Head of caudate nucleus (tissue), 42 donors: Measurements from ENCODE around the gene SH3BP4.
A peak's percentile ranks its signal among the peaks of the same experiment; 100 is the strongest.

Source experiments
- DNase-seq, 42 donors: peaks; one replicate each; pipeline versions ENCODE4 v3.0.0 to v3.0.0-alpha.2; 2020 to 2021; ENCODE audit warnings: mixed read lengths in 7 of 42
- intact Hi-C: fragments of 100-400 bp; cut with DNase I; formaldehyde crosslinking; loops from one replicate; pipeline ENCODE4 v1.15.0; 2022

Gene SH3BP4

DNA sequence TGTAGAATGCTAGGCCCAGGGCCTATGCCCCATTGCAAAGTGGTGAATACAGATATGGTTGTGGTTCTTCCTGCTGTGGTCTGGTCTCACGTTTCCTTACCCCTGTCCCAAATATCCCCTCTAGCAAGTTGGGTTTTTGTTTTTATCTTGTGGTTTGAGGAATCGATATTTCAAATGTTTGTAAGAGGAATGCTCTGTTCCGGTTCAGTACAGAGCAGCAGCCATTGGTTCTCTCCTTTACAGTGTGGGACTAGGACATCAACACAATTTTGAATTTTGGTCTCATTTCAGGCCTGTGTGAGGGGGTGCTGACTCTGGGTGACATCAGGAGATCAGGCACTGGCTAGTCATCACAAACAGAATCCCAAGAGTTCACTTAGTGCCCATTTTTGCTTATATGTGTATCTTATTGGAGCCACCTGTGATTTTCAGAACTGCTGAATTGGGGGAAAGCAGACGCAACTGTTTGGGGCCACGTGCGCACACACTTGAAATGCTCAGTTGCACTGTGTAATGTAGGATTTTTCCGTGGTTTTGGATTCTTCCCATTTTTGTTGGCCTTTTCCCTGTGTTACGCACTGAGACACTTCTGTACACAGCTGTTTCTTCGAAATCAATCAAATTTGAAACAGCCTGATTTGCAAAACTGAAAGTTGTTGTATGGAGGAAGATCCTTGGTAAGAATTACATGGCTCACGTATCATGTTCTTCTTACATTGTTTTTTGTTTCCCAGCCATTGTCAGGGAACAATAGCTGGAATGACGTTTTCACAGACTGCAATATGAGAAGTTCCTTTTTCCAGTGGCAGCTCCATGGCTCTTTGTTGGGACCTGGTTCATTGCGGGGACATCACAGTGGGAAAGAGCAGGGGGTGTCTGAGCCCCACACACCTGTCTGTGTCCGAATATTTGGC, 8.6 kb downstream of the SH3BP4 start:
- intact Hi-C loops = loop anchor here (10.0 kb wide), 1 partner anchor 74 kb away; no protein-coding TSS in a partner anchor
- peak in 11 of 42 donors; percentile 17 to 70 (median 37) for DNase-seq

DNA sequence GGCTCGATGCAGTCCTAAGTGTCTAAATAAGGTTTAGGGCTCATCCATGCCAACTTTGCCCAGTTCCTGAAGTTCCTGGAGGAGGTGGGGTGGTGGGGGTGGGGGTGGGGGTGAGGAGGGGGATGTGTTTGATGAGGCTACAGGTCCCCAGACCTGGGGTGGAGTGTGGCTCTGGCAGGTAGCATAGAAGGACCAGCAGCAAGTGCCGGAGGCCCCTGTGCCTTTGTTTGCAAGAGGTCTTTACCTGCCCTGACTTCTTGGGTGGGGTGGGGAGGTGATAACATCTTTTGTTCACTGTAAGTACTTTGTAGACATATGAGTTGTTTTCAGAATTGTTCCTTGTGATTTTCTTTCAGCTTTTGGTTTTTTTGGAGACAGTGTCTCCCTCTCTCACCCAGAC, 10.0 kb downstream of the SH3BP4 start:
- intact Hi-C loops = loop anchor here (10.0 kb wide), 1 partner anchor 73 kb away; no protein-coding TSS in a partner anchor
- peak in 4 of 42 donors; percentile 7 to 20 (median 15) for DNase-seq

DNA sequence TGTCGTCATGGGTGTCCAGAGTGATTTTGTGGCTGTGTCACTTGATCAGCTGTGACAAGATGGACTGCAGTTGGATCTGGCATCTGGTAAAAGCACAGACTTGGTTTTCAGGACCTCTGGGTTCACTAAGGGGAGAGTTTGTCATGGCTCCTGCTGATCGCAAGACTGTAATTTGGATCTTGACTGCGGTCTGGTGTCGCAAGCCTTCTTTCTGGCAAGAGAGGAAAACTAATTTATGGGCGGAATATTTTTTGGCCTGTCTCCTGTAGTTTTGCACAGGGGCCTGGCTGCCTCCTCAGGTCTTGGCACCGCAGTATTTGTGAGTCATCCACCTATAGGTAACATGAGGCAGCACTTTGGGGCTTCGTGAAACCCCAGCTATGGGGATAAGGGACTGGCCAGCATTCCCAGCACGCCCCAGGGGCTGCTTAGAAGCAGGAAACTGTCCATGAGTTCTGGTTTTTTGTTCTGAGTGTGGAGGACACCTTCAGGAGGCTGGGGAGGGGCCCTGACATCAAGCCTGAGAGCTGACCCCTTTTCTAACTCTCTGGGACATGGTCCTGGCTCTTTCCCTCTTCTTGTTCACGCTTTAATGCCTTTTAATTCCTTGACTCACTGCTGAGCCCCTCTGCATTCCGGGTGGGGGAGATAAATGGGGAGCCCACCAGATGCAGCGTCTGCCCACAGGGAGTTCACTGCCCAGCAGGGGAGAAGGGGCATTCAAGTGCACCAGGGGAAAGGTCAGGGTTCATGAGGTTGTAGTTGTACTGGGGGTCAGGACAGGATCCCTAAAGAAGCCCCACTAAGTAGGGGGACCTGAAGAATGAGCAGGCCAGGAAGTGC, 12.2 kb downstream of the SH3BP4 start:
- peak in 4 of 42 donors; percentile 2 to 30 (median 16) for DNase-seq
- intact Hi-C loops = loop anchor here (10.0 kb wide), 1 partner anchor 71 kb away; no protein-coding TSS in a partner anchor

DNA sequence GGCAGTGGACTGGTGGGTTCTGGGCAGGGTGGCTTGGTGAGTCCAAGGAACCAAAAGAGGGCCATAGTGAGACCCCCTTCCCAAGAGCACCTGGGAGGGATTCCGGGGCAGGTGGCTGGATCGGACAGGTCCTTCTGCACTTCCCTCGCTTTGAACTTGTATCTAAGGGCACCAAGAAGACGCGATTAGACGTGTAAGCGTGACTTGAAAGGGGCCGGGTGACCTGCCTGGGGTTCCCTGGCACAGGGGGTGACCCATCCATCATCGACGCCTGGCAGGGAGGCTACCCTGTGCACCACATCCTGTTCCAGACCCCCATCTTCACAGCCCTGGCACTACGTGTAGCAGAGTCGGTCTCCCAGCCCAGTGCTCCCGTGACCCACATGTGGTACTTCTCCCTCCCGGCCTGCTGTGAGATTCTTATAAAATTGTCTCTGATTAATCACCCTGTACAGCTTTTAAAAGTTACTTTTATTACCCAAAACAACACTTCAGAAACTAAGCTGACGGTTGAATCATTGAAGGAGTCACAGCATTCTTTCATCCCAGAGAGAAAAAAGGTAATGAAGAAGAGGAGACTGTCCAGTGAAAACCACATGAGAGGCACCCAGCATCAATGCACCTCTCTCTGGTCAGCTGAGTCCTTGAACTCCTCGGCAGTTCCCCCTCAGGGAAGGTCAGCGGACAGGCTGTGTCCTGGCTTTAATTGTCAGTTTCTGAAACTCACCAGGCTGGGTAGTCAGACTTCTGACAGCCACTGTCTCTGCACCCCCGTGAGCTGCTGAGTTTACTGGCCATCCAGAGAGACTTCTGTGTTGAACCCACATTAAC, 13.0 kb downstream of the SH3BP4 start:
- intact Hi-C loops = loop anchor here (10.0 kb wide), 1 partner anchor 70 kb away; no protein-coding TSS in a partner anchor
- DNase-seq = peak in 4 of 42 donors; percentile 7 to 32 (median 20)

- DNase-seq = no peak
- intact Hi-C loops = loop anchor here (10.0 kb wide), 1 partner anchor 68 kb away; no protein-coding TSS in a partner anchor
Observed at GRCh38 chr2:234966340-234966739, 14.5 kb downstream of the SH3BP4 start.

GRCh38 chr2:234967201-234967869, 15.5 kb downstream of the SH3BP4 start:
- intact Hi-C loops = loop anchor here (10.0 kb wide), 1 partner anchor 67 kb away; no protein-coding TSS in a partner anchor
- peak in 2 of 42 donors; percentile 3 to 18 for DNase-seq

DNA sequence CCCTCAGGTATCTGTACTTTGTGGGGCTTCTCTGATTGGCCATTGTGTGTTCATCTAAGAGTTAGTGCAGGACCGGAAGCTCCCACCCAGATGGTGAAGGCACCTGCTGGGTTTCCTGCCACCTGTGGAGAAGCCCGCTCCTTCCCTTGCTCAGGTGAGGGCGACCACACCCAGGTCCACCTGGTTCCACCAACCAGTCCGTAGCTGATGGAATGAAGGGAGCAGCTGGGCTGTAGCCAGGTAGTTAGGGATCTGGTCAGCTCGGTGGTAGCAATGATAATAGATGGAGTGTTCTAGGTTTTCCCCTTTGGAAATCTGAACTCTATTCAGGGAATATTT, 16.0 kb downstream of the SH3BP4 start:
- intact Hi-C loops = loop anchor here (10.0 kb wide), 1 partner anchor 67 kb away; no protein-coding TSS in a partner anchor
- peak in 1 of 42 donors; percentile 12 for DNase-seq

DNA sequence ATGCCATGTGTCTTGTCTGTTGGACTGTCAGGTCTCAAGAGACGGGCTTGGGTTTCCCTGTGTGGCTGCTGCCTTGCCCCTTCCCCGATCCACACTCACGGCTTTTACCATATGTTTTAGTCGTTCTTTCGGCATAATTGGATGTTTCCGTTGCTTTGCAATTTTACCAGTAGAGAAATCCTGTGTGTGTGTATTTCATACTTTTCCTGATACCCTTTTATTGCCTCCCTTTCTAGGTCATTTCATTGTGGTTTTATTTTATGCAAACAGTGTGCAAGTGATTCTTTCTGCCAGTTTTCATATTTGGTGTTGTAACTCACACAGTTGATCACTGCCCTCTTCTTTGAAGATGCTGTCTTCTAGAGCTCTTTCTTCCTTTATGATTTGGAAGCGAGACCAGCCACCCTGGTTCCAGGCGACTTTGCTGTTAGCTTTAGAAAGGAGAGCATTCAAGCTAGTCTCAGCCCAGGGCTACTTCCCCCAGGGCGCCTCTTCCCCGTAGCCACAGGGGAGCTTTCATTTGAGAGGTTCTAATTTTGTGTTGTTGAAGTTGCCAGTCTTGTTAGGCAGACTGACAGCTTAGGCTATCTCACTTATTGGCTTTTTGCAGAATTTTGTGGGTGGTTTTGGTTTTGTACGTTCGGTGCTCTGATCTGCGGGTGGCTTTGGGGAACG, 17.0 kb downstream of the SH3BP4 start:
- intact Hi-C loops = loop anchor here (10.0 kb wide), 1 partner anchor 66 kb away; no protein-coding TSS in a partner anchor
- DNase-seq = no peak

- intact Hi-C loops = loop anchor here (10.0 kb wide), 1 partner anchor 65 kb away; no protein-coding TSS in a partner anchor
- no peak for DNase-seq
Observed at GRCh38 chr2:234969306-234970098, 17.7 kb downstream of the SH3BP4 start.

DNA sequence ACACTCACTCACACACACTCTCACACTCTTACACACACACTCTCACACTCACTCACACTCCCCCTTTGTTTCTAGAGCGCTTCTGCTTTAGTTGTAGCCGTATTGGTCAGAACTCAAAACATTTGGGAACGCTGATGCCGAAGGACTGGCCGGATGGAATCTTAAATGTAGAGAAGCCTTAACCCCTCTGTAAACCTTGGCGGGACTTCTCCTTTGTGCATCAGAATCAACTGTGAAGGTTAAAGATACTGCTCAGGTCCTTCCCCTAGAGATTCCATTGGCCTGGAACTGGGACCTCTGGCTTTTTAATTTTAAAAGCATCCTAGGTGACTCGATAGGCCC, 18.3 kb downstream of the SH3BP4 start:
- DNase-seq = no peak
- intact Hi-C loops = no loop called here

GRCh38 chr2:234970477-234970882, 18.7 kb downstream of the SH3BP4 start:
- intact Hi-C loops = no loop called here
- peak in 3 of 42 donors; percentile 42 to 50 (median 42) for DNase-seq

- intact Hi-C loops = no loop called here
Observed at GRCh38 chr2:234971496-234971895, 19.7 kb downstream of the SH3BP4 start.

DNA sequence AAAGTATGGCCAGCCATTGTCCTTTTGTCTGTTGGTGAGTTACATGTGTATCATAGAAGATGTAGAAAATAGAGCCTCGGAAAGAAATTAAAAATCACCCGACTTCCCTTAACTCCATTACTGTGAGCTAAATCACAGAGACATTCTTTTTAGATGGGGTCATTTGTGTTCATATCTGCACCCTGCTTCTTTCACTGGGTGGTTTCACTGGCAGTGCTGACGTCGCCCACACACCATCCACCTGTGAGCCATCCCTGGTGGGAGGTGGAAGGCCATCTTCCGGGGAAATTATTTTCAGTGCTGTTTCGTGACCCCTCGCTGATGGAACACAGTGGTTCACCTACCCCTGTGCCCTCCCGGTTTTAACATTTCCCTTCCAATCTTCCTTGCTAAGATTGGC, 21.2 kb downstream of the SH3BP4 start:
- intact Hi-C loops = no loop called here
- DNase-seq = no peak

More at GRCh38 chr2:234971496-234971895, 19.7 kb downstream of the SH3BP4 start:
- no peak for DNase-seq

- intact Hi-C loops = no loop called here
- DNase-seq = peak in 12 of 42 donors; percentile 25 to 69 (median 43)
Observed at GRCh38 chr2:234974501-234975385, 22.9 kb downstream of the SH3BP4 start.

GRCh38 chr2:234975611-234976010, 23.8 kb downstream of the SH3BP4 start:
- no peak for DNase-seq
- intact Hi-C loops = no loop called here
